HepG2 (cell line): ENCODE measurements around the gene APOC1. TPM values are rescaled to one million over a fixed set of nuclear protein-coding genes. Genes with fewer than 3 reads are reported as not detected.
A peak's percentile ranks its signal among the peaks of the same experiment; 100 is the strongest.

Experiments
- ATAC-seq: fragments of 200-7000 bp; cut with Tn5 transposase; 3 replicates; pipeline ENCODE4 v1.9.1; 2020; ENCODE audit warnings: mild to moderate bottlenecking, moderate library complexity
- BruUV-seq: library from RNA; stranded (reverse); fragments of 400-500 nt; replicated peaks from 2 replicates; lab custom pipeline; 2021; lab: Mats Ljungman, UMichigan
- CTCF ChIA-PET: fragments of 300-600 bp; formaldehyde crosslinking; extraction: SDS; loops from one replicate; lab custom pipeline; 2021; ENCODE audit warnings: low total read pairs, inconsistent platforms, low intra/inter-chr PET ratio; lab: Yijun Ruan, JAX
- POLR2A ChIA-PET: fragments of 350-600 bp; sonication (Branson Sonifier 250); formaldehyde crosslinking; loops from one replicate; lab custom pipeline; 2020; ENCODE audit warnings: antibody characterized with exemption, inconsistent platforms; lab: Yijun Ruan, JAX
- DNase-seq: peaks from one replicate; pipeline ENCODE4 v3.0.0-alpha.2; 2015; ENCODE audit warnings: low spot score
- FAIRE-seq: peaks from 3 replicates; lab custom pipeline; 2011; peaks lifted over from hg19 to GRCh38; lab: Jason Lieb, UNC
- H2AFZ ChIP-seq: one replicate; pipeline ENCODE4 v1.6.1; 2011; ENCODE audit warnings: low read length, inconsistent platforms
- H3K27ac ChIP-seq: fragments of 300-600 bp; 3 replicates; pipeline ENCODE4 v1.8.0; 2011; ENCODE audit warnings: mixed run types, mild to moderate bottlenecking, mixed read lengths, low read length, inconsistent platforms; ENCODE audit not compliant: insufficient read depth; ENCODE audit errors: extremely low read length
- H3K27me3 ChIP-seq, 2 experiments: fragments of 200-600 bp in 1 of 2; 2 replicates in 1 of 2; 3 replicates in 1 of 2; pipeline versions ENCODE4 v1.6.0 to v1.8.0; 2011; ENCODE audit warnings: low read length in 2 of 2, mild to moderate bottlenecking in 2 of 2, moderate library complexity in 2 of 2, inconsistent platforms in 1 of 2; ENCODE audit not compliant: insufficient read depth in 2 of 2, control insufficient read depth in 1 of 2
- H3K36me3 ChIP-seq, 2 experiments: fragments of 200-600 bp in 1 of 2; replicated peaks in 1 of 2; 2 replicates in 1 of 2; 3 replicates in 1 of 2; pipeline versions ENCODE4 v1.5.1 to v1.8.0; 2011; ENCODE audit warnings: low read length in 2 of 2, inconsistent platforms in 1 of 2; ENCODE audit not compliant: insufficient read depth in 2 of 2, control insufficient read depth in 1 of 2
- H3K4me1 ChIP-seq: 2 replicates; pipeline ENCODE4 v1.5.1; 2012; ENCODE audit warnings: low read length, inconsistent platforms; ENCODE audit not compliant: insufficient read depth
- H3K4me2 ChIP-seq: 2 replicates; pipeline ENCODE4 v1.6.0; 2011; ENCODE audit warnings: low read depth, low read length, inconsistent platforms
- H3K4me3 ChIP-seq, 3 experiments: fragments of 200-600 bp in 1 of 3; sonication (generic), shearing (Covaris generic) in 1 of 3; replicated peaks in 1 of 3; 2 replicates each; pipeline ENCODE4 v1.5.1; 2011 to 2016; ENCODE audit warnings: low read length in 3 of 3, inconsistent platforms in 2 of 3, low read depth in 2 of 3, mild to moderate bottlenecking in 2 of 3, control low read depth in 1 of 3, mixed read lengths in 1 of 3; ENCODE audit not compliant: insufficient read depth in 1 of 3
- H3K79me2 ChIP-seq: one replicate; pipeline ENCODE4 v1.6.1; 2011; ENCODE audit warnings: low read length, inconsistent platforms; ENCODE audit not compliant: insufficient read depth
- H3K9ac ChIP-seq: 2 replicates; pipeline ENCODE4 v1.6.0; 2011; ENCODE audit warnings: mild to moderate bottlenecking, low read depth, low read length, inconsistent platforms; ENCODE audit not compliant: insufficient read depth
- H3K9me3 ChIP-seq: 2 replicates; pipeline ENCODE4 v1.5.1; 2012; ENCODE audit warnings: mild to moderate bottlenecking, low read length
- H4K20me1 ChIP-seq: 2 replicates; pipeline ENCODE4 v1.6.0; 2011; ENCODE audit warnings: inconsistent platforms, mild to moderate bottlenecking, low read length, moderate library complexity; ENCODE audit not compliant: insufficient read depth
- PAF1 ChIP-seq: IDR thresholded peaks from 2 replicates; pipeline ENCODE4 v1.6.1; 2016; ENCODE audit warnings: missing genetic modification reagents, missing compliant biosample characterization
- TEAD3 ChIP-seq: optimal IDR thresholded peaks from 2 replicates; pipeline ENCODE3; 2016; ENCODE audit warnings: borderline replicate concordance
- ZFP36 ChIP-seq: fragments of 150-350 bp; IDR thresholded peaks from 2 replicates; pipeline ENCODE4 v1.6.1; 2018; ENCODE audit warnings: borderline replicate concordance, low read length, low read depth; ENCODE audit not compliant: partially characterized antibody
- ZNF382 ChIP-seq: sonication (generic); formaldehyde crosslinking; IDR thresholded peaks from 2 replicates; pipeline ENCODE4 v1.5.0; 2020; ENCODE audit warnings: missing genetic modification reagents, mild to moderate bottlenecking, borderline replicate concordance
- ZNF775 ChIP-seq: sonication (generic); formaldehyde crosslinking; IDR thresholded peaks from 2 replicates; pipeline ENCODE4 v1.4.0; 2020; ENCODE audit warnings: missing genetic modification reagents, mild to moderate bottlenecking, moderate library complexity, borderline replicate concordance
- WGBS: methylation state at CpG from one replicate; pipeline ENCODE4 v1.1.6; 2017; ENCODE audit warnings: low lambda C conversion rate; 5-methylcytosine and 5-hydroxymethylcytosine counted together
- in situ Hi-C: cut with HindIII; loops from 2 replicates; pipeline ENCODE4 v1.10.0; 2017; ENCODE audit warnings: low pct_unique_long_range_greater_than_20kb; ENCODE audit not compliant: extremely low pct_ligation_motif_present
- intact Hi-C: fragments of 100-400 bp; cut with micrococcal nuclease; formaldehyde crosslinking; loops from one replicate; pipeline ENCODE4 v1.10.0; 2022; ENCODE audit not compliant: unreplicated experiment
- polyA plus RNA-seq, 8 experiments: library from polyadenylated mRNA; depleted of rRNA in 3 of 8; stranded (reverse) in 7 of 8; unstranded in 1 of 8; fragments of >200 nt; fragmentation: Illumina TruSeq in 4 of 8; extraction: Trizol in 4 of 8; gene quantifications; 2 replicates each; pipeline versions ENCODE4 v1.2.1 to v1.2.3, GENCODE V29; 2011 to 2016; ENCODE audit warnings: low read depth in 4 of 8, missing spikeins in 1 of 8, mixed read lengths in 1 of 8; ENCODE audit not compliant: insufficient read depth in 1 of 8
- total RNA-seq, 5 experiments: library from RNA; depleted of rRNA; stranded (reverse); fragments of >200 nt; fragmentation: Illumina TruSeq; extraction: Trizol; gene quantifications; 2 replicates each; pipeline ENCODE4 v1.2.3, GENCODE V29; 2016; ENCODE audit warnings: low read depth in 1 of 5
- TF ChIP-seq, protein P1 (sequence below): sonication (generic); formaldehyde crosslinking; IDR thresholded peaks from 2 replicates; pipeline ENCODE4 v1.8.1; 2023; ENCODE audit warnings: mild to moderate bottlenecking, missing genetic modification reagents

APOC1 gene
- total and polyA plus RNA-seq, 2 of the 13 experiments (the other 11 are each of a cell fraction or from before 2014, with no cell fraction given): 600 to 1,235 TPM

DNA sequence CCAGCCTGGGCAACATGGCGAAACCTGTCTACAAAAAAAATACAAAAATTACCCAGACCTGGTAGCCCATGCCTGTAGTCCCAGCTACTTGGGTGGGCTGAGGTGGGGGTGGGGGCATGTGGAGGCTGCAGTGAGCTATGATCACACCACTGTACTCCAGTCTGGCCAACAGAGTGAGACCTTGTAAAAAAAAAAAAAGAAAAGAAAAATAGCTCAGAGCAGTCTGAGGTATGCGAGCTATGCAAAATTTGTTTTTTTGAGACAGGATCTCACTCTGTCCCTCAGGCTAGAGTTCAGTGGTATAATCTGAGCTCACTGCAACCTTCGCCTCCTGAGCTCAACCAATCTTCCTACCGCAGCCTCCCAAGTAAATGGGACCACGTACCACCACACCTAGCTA lies 30.5 kb upstream of the APOC1 start:
- H3K27ac ChIP-seq: peak overlapping the region; percentile 18
- ATAC-seq (peak; percentile 22; the same call in 1 of the 3 replicates), DNase-seq (no peak), FAIRE-seq (no peak)
- H2AFZ ChIP-seq: no peak overlapping the region
- POLR2A ChIA-PET: interaction anchor here (0.7 to 1.7 kb wide), 5 partner anchors 10 to 38 kb away, joined by 3 to 6 read pairs (median 3); partner anchors contain the start of genes APOE and NECTIN2
- no peaks in the 10 kb centered on the region for H3K79me2 ChIP-seq
- no peaks in the 10 kb centered on the region for H3K27me3 ChIP-seq
- no peaks in the 10 kb centered on the region for H4K20me1 ChIP-seq
- no peak overlapping the region for H3K4me2 ChIP-seq
- no peak overlapping the region for H3K4me3 ChIP-seq
- TF ChIP-seq, protein P1, sequence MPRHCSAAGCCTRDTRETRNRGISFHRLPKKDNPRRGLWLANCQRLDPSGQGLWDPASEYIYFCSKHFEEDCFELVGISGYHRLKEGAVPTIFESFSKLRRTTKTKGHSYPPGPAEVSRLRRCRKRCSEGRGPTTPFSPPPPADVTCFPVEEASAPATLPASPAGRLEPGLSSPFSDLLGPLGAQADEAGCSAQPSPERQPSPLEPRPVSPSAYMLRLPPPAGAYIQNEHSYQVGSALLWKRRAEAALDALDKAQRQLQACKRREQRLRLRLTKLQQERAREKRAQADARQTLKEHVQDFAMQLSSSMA (CRISPR knock-in tag): no peak
- TF ChIP-seq PAF1 (no peak), TEAD3 (CRISPR knock-in tag) (peak; percentile 43), ZNF382 (no peak)
- TF ChIP-seq, all 625 proteins: peak for 1
- 100% methylated on average over 5 of the region's 5 CpGs for WGBS
- H3K9me3 ChIP-seq: no peaks in the 10 kb centered on the region
- in situ Hi-C loops: no loop called here
- intact Hi-C loops: no loop called here
- no TSS peak for BruUV-seq
- peaks cover 22% of the 10 kb centered on the region for H3K4me1 ChIP-seq
- no peak overlapping the region for H3K9ac ChIP-seq
- H3K36me3 ChIP-seq: peaks cover 5 to 22% of the 10 kb centered on the region in 2 experiments; a peak in 4 of 5 replicates
- CTCF ChIA-PET: no interaction called here

DNA sequence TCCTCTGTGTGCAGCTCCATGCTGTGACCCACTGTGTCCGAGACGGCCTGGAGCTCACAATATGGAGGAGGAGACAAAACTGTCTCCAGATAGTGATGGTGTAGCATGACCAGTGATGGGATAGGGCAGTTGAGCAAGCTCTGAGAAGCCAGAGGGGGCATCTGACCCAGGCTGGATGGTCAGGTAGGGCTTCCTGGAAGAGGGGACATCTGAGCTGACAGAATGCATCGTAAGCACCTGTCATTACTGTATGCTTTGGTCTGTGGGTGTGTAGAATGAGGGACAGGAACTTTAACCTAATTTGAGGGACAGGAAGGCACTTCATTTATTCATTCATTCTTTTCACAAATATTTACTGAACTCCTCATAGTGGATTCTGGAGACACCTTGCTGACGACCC lies 29.8 kb upstream of the APOC1 start:
- Histone ChIP-seq H3K9me3 (no peaks in the 10 kb centered on the region), H4K20me1 (no peaks in the 10 kb centered on the region), H2AFZ (no peak overlapping the region), H3K27ac (peak overlapping the region; percentile 18), H3K4me3 (no peak overlapping the region), H3K4me1 (peaks cover 19% of the 10 kb centered on the region), H3K4me2 (no peak overlapping the region), H3K79me2 (no peaks in the 10 kb centered on the region), H3K9ac (no peak overlapping the region), H3K36me3 (peaks cover 5 to 20% of the 10 kb centered on the region in 2 experiments; a peak in 3 of 5 replicates), H3K27me3 (no peaks in the 10 kb centered on the region)
- intact Hi-C loops (no loop called here), in situ Hi-C loops (no loop called here)
- ChIA-PET CTCF (no interaction called here), POLR2A (interaction anchor here (0.9 to 1.7 kb wide), 3 partner anchors 10 to 39 kb away, joined by 3 to 6 read pairs (median 6); partner anchors contain the start of genes APOE and NECTIN2)
- 95% methylated on average over 4 of the region's 4 CpGs for WGBS
- ATAC-seq (no peak), FAIRE-seq (no peak), DNase-seq (no peak)
- no TSS peak for BruUV-seq
- peak; percentile 60 for TF ChIP-seq ZFP36
- TF ChIP-seq ZNF775: no peak
